ENCODE data around the gene GRM8. TPM values are rescaled to one million over a fixed set of nuclear protein-coding genes. Genes with fewer than 3 reads are reported as not detected.

Gene GRM8
- total RNA-seq, 2 experiments from 2014 or later = not detected

GRCh38 chr7:126529254-126529653, 723.5 kb downstream of the GRM8 start:
- no peak overlapping the region for H3K4me2 ChIP-seq (ENCODE audit: low read length)
- no peaks in the 10 kb centered on the region for H3K9me2 ChIP-seq (ENCODE audit: insufficient read depth, low read length)
- H3K36me3 ChIP-seq (ENCODE audit: insufficient read depth, low read length) = no peaks in the 10 kb centered on the region
- TF ChIP-seq CTCF (conservative IDR thresholded peaks at IDR 0.05; ENCODE audit: low read length) (no peak), EZH2phosphoT487 (IDR thresholded peaks at IDR 0.05; ENCODE audit: borderline replicate concordance, low read depth, low read length) (no peak)
- no peaks in the 10 kb centered on the region for H3K79me2 ChIP-seq (ENCODE audit: insufficient read depth, low read depth, low read length)
- no peaks in the 10 kb centered on the region for H3K9me3 ChIP-seq (ENCODE audit: low read length)
- DNase-seq (ENCODE audit: low spot score) = no peak
- H2AFZ ChIP-seq (ENCODE audit: low read length) = no peak overlapping the region
- ChIA-PET CTCF (ENCODE audit: unreplicated experiment) (no interaction called here), POLR2A (interaction anchor here (0.7 kb wide), 1 partner anchor 589 kb away, joined by 3 read pairs; no protein-coding TSS in a partner anchor)
- no peak overlapping the region for H3K4me3 ChIP-seq (ENCODE audit: low read depth, low read length, poor library complexity, severe bottlenecking)
- no TSS peak for BruUV-seq (replicated peaks)
- intact Hi-C loops (cut with micrococcal nuclease; ENCODE audit: unreplicated experiment) = no loop called here
- H3K4me1 ChIP-seq (ENCODE audit: insufficient read depth, low read length, poor library complexity, severe bottlenecking) = no peaks in the 10 kb centered on the region
- H3K27ac ChIP-seq (ENCODE audit: low read depth, low read length, poor library complexity, severe bottlenecking) = no peak overlapping the region
- H4K20me1 ChIP-seq (ENCODE audit: insufficient read depth, low read length) = no peaks in the 10 kb centered on the region

GRCh38 chr7:126525906-126526305, 726.8 kb downstream of the GRM8 start:
- Histone ChIP-seq H4K20me1 (ENCODE audit: insufficient read depth, low read length) (no peaks in the 10 kb centered on the region), H3K9me2 (ENCODE audit: insufficient read depth, low read length) (no peaks in the 10 kb centered on the region), H3K79me2 (ENCODE audit: insufficient read depth, low read depth, low read length) (no peaks in the 10 kb centered on the region), H3K4me3 (ENCODE audit: low read depth, low read length, poor library complexity, severe bottlenecking) (no peak overlapping the region), H3K9me3 (ENCODE audit: low read length) (no peaks in the 10 kb centered on the region), H3K36me3 (ENCODE audit: insufficient read depth, low read length) (no peaks in the 10 kb centered on the region), H3K27ac (ENCODE audit: low read depth, low read length, poor library complexity, severe bottlenecking) (no peak overlapping the region), H3K4me1 (ENCODE audit: insufficient read depth, low read length, poor library complexity, severe bottlenecking) (no peaks in the 10 kb centered on the region), H3K4me2 (ENCODE audit: low read length) (no peak overlapping the region), H2AFZ (ENCODE audit: low read length) (no peak overlapping the region)
- POLR2A ChIA-PET = no interaction called here
- no peak for DNase-seq (ENCODE audit: low spot score)
- CTCF ChIA-PET (ENCODE audit: unreplicated experiment) = no interaction called here
- intact Hi-C loops (cut with micrococcal nuclease; ENCODE audit: unreplicated experiment) = no loop called here
- BruUV-seq (replicated peaks) = no TSS peak
- TF ChIP-seq CTCF (conservative IDR thresholded peaks at IDR 0.05; ENCODE audit: low read length) (no peak), EZH2phosphoT487 (IDR thresholded peaks at IDR 0.05; ENCODE audit: borderline replicate concordance, low read depth, low read length) (no peak)

- H3K27ac ChIP-seq (ENCODE audit: low read depth, low read length, poor library complexity, severe bottlenecking) = no peak overlapping the region
- no peaks in the 10 kb centered on the region for H4K20me1 ChIP-seq (ENCODE audit: insufficient read depth, low read length)
- no peaks in the 10 kb centered on the region for H3K9me2 ChIP-seq (ENCODE audit: insufficient read depth, low read length)
- no peak overlapping the region for H2AFZ ChIP-seq (ENCODE audit: low read length)
- H3K9me3 ChIP-seq (ENCODE audit: low read length) = no peaks in the 10 kb centered on the region
- POLR2A ChIA-PET = no interaction called here
- no peak overlapping the region for H3K4me2 ChIP-seq (ENCODE audit: low read length)
- intact Hi-C loops (cut with micrococcal nuclease; ENCODE audit: unreplicated experiment) = no loop called here
- no peak overlapping the region for H3K4me3 ChIP-seq (ENCODE audit: low read depth, low read length, poor library complexity, severe bottlenecking)
- H3K79me2 ChIP-seq (ENCODE audit: insufficient read depth, low read depth, low read length) = no peaks in the 10 kb centered on the region
- BruUV-seq (replicated peaks) = no TSS peak
- CTCF ChIA-PET (ENCODE audit: unreplicated experiment) = no interaction called here
- no peaks in the 10 kb centered on the region for H3K36me3 ChIP-seq (ENCODE audit: insufficient read depth, low read length)
- TF ChIP-seq EZH2phosphoT487 (IDR thresholded peaks at IDR 0.05; ENCODE audit: borderline replicate concordance, low read depth, low read length) (no peak), CTCF (conservative IDR thresholded peaks at IDR 0.05; ENCODE audit: low read length) (no peak)
- no peak for DNase-seq (ENCODE audit: low spot score)
- no peaks in the 10 kb centered on the region for H3K4me1 ChIP-seq (ENCODE audit: insufficient read depth, low read length, poor library complexity, severe bottlenecking)
Observed at GRCh38 chr7:126524967-126525366, 727.8 kb downstream of the GRM8 start.
